ENCODE data around the gene TYRO3.

The TYRO3 gene

GRCh38 chr15:41512940-41513505 lies 46.0 kb upstream of the TYRO3 start:
- no peaks in the 10 kb centered on the region for H3K9me3 Mint-ChIP-seq
- peak; percentile 56 for DNase-seq
- peaks cover 74% of the 10 kb centered on the region for H3K27me3 Mint-ChIP-seq (ENCODE audit: low read depth, poor library complexity)
- H3K4me1 Mint-ChIP-seq: peaks cover 21% of the 10 kb centered on the region
- peak overlapping the region; percentile 79 for H3K4me3 Mint-ChIP-seq
- H3K36me3 Mint-ChIP-seq (ENCODE audit: low read depth): peaks cover 20% of the 10 kb centered on the region
- no peak for TF ChIP-seq CTCF (IDR thresholded peaks at IDR 0.05)
- H3K27ac Mint-ChIP-seq: no peak overlapping the region

GRCh38 chr15:41513506-41514227 lies 45.3 kb upstream of the TYRO3 start, which contains the start of gene LTK:
Gene LTK (minus strand): TSS chr15:41513827. CDS start chr15:41513709, 118 bp downstream.
- peaks cover 21% of the 10 kb centered on the region for H3K4me1 Mint-ChIP-seq

DNA sequence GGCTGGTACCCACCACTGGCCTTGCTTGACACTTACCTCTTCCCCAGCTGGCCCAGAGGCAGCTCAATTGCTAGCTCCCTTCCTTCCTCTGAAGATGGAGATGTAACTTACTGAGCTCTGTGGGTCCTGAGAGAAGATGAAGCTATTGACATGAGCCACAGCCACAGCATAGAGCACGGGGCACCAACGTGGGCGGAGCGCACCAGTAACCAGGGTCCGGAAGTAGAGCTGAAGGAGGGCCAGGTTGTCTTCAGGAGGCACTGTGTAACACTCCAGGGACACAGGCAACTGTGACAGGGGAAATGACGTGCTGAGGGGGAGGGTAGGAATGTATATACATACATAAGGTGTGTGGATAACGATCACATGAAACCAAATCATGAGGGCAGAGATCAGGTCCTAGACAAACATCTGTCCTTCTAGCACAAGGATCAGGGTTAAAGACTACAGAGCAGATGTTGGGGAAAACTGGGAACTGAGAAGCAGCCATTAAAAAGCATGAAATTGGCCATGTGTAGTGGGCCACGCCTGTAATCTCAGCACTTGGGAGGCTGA lies 41.0 kb upstream of the TYRO3 start:
- Mint-ChIP-seq H3K36me3 (ENCODE audit: low read depth) (peaks cover 39% of the 10 kb centered on the region), H3K9me3 (no peaks in the 10 kb centered on the region)

More at GRCh38 chr15:41513506-41514227, 45.3 kb upstream of the TYRO3 start, which contains the start of gene LTK:
- Mint-ChIP-seq H3K27me3 (ENCODE audit: low read depth, poor library complexity) (peaks cover 67% of the 10 kb centered on the region), H3K27ac (no peak within 1 kb of the TSS), H3K9me3 (no peaks in the 10 kb centered on the region), H3K4me3 (peak within 1 kb of the TSS; percentile 79), H3K36me3 (ENCODE audit: low read depth) (peaks cover 22% of the 10 kb centered on the region)
- TF ChIP-seq CTCF (IDR thresholded peaks at IDR 0.05): no peak
- peak; percentile 75 for DNase-seq

DNA sequence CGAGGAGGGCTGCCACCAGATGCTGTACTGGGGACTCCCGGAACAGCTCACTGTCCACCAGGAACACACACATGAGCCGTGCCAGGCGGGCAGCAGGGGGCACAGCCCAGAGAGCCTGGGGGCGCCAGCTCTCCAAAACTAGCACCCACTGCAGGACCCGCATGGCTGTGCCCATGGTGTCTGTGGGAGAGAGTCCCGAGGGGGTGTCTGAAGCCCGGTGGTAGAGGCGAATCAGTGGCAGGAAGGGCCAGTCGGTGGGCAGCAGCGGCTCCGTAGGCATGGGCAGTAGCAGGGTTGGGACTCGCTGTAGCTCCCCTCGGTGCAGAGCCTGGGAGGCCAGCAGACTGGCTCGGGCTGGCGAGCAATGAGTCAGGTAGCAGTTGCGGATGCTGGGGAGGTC lies 38.4 kb upstream of the TYRO3 start:
- H3K36me3 Mint-ChIP-seq (ENCODE audit: low read depth): peaks cover 43% of the 10 kb centered on the region
- DNase-seq: no peak
- H3K27ac Mint-ChIP-seq: no peak overlapping the region
- no peaks in the 10 kb centered on the region for H3K4me1 Mint-ChIP-seq
- H3K9me3 Mint-ChIP-seq: no peaks in the 10 kb centered on the region
- H3K27me3 Mint-ChIP-seq (ENCODE audit: low read depth, poor library complexity): peaks cover 11% of the 10 kb centered on the region
- no peak for TF ChIP-seq CTCF (IDR thresholded peaks at IDR 0.05)
- no peak overlapping the region for H3K4me3 Mint-ChIP-seq

More for the DNA sequence above, 41.0 kb upstream of the TYRO3 start:
- peaks cover 31% of the 10 kb centered on the region for H3K27me3 Mint-ChIP-seq (ENCODE audit: low read depth, poor library complexity)
- H3K4me3 Mint-ChIP-seq: no peak overlapping the region
- H3K27ac Mint-ChIP-seq: no peak overlapping the region
- peaks cover 13% of the 10 kb centered on the region for H3K4me1 Mint-ChIP-seq
- DNase-seq: no peak
- no peak for TF ChIP-seq CTCF (IDR thresholded peaks at IDR 0.05)

DNA sequence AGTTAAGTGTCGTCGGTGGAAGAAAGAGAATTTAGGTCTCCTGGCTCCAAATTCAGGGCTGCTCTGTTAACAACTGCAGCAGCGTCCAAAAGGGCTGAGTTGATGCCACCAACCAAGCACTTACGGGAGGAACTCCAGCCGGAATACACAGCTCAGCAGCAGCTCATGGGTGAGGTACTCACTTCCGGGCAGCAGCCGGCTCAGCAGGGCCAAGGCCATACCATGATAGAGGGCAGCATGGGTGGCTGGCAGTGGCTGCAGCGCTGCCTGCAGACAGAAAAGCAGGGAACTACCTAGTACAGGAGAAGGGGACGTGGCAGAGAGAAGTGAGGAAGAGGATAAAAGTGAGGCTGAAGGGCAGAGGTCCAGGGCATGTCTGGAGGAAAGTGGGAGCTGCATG lies 37.4 kb upstream of the TYRO3 start:
- H3K9me3 Mint-ChIP-seq: no peaks in the 10 kb centered on the region
- no peak for TF ChIP-seq CTCF (IDR thresholded peaks at IDR 0.05)
- no peak overlapping the region for H3K4me3 Mint-ChIP-seq
- no peaks in the 10 kb centered on the region for H3K4me1 Mint-ChIP-seq
- peaks cover 44% of the 10 kb centered on the region for H3K36me3 Mint-ChIP-seq (ENCODE audit: low read depth)
- no peak for DNase-seq
- H3K27me3 Mint-ChIP-seq (ENCODE audit: low read depth, poor library complexity): peaks cover 7% of the 10 kb centered on the region
- H3K27ac Mint-ChIP-seq: no peak overlapping the region
